Activated T-cell treated with anti-CD3 and anti-CD28 coated beads for 4 hours (primary cell): ENCODE results near the gene CNIH3.
"Not testable (repeated sequence)": the region's sequence is repeated elsewhere in the genome, so short reads cannot be mapped to it uniquely, and the experiment has no call there.

Source experiments
- DNase-seq: peaks from one replicate; pipeline ENCODE4 v3.0.0-alpha.2; 2020

CNIH3 gene

DNA sequence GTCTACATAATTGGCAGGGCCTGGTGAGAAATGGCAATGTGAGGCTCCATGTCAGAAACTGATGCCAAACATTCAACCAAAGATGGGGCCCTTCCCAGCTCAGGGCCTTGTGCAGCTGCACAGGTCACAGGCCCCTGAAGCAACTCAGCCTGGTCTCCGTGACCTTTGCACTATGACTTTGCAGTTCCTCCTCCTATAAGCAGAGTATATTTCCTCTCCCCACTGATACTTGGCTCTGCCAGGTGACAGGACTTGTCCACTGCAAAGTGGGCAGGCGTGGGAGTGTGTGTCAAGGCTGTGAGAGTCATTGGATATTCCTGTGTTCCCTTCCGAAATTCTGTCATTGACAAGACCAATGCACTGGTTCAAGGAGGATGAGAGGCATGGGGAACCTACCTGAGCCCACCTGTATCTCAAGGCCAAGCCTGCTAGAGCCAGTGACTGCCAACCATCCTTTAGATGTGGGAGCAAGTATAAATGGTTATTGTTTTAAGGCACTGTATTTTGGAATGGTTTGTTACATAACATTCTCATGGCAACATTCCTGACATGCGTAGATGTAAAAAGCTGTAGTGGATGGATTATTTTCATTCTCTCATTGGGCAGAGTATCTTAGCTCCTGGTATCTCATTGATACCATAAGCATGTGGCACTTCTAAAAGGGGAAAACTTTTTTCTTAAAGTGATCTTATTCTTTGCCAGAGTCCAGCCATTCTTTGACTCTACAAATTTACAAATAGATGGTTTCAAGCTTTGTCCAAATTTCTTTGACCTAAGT is 75.2 kb downstream of the CNIH3 start:
- no peak for DNase-seq

DNA sequence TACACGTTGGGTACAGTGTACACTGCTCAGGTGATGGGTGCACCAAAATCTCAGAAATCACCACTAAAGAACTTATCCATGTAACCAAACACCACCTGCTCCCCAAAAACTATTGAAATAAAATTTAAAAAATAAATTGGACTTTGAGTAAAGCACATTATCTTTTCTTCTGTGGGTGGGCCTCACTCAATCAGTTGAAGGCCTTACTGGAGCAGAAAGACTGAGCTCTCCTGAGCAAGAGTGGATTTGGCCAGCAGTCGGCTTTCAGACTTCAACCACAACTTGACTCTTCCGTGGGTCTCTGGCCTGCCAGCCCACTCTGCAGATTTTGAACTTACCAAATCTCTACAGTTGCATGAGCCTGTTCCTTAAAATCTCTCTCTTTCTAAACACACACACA is 78.9 kb downstream of the CNIH3 start:
- DNase-seq: no peak

DNA sequence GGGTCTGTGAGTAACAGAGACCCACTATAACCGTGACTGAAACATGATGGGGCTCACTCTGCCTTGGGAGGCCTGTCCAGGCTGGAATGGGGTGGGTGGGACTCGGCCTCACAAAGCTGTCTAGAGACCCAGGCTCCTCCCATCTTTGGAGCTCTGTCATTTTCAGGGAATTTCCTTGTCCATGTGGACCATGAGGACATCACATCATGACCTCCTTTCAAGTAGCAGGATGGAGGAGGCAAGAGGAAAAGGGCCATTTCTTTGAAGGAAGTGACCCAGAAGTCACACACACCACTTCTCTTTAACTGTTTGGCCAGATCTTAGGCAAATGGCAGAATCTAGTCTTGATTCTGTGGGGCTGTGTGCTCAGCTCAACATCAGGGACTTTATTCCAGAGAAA is 79.9 kb downstream of the CNIH3 start:
- no peak for DNase-seq

DNA sequence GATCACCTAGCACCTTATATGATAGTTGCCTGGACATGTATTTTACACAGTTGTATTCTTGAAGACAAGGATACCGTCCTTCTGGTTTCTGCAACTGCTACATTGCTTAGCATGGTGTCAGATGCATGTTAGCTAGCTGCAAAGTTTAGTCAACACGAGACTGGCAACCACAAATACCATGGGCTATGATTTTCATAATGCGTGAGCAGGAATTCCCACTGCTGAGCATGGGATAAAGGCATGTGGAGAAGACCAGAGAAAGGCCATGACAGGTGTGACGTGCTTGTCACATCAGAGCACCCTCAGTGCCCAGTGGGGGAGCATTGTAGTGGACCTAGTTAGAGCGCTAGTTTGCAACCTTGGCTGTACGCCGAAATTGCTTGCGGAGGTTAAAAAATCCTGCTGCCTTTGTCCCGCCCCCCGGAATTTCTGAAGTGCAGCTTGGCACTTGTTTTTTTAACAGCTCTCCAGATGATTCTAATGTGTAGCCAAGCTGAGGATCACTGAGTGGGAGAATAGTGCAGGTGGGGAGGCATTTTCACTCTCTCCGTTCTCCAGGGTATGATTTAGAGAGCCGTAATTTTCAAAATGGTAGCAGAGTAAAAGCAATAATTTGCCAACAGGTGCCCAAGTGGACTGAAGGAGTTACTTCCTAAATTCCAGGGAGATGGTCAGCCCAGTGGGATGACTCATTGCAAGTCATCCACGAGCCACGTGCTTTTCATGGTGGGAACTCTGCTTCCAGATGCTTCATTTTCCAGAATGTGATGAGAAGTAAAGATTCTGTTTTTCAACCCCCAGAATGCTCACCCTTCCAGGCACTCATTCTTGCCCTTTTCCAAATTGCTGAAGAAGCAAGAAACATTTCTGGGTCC is 81.0 kb downstream of the CNIH3 start:
- DNase-seq: no peak

DNA sequence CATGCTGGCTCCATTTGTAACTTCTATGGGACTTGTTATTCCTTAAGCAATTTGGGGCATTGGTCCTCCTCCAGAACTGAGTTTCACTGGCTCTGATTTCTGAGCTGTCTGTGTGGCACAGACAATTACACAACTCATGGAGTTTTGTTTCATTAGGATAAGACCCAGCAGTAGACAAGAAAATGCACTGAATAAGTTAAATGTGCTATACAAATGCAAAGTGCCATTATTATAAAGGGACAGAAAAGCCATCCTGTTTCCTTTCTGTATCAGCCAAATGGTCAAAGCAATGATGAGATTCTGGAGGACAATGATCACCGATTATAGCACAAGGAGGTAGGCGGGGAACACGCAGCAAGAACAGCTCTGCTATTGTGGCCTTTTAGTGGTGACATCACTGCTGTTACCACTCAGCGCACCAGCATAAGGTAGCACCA is 81.9 kb downstream of the CNIH3 start:
- no peak for DNase-seq

DNA sequence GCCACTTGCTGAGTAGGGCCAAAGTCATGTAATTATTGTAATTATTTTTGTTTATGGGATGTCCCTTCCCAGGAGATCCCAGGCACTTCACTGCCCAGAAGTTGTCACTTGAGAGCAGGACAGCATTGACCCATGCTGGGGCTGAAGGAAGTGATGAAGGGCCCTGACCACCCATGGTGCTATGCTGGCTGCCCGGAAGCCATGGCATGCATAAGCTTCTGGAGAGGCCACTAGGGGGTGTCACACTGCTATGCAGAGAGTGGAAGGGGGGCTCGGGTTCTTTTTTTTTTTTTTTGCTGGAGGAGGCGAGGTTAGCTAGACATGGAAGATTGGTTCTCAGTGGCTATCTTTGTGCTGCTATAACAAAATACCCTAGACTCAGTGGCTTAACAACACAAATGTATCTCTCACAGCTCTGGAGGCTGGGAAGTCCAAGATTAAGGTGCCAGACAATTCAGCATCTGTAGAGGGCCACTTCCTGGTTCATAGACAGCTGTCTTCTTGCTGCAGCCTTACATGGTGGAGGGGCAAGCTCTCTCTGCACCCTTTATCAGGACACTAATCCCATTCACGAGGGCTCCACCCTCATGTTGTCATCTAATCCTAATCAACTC is 84.9 kb downstream of the CNIH3 start:
- DNase-seq: no peak

DNA sequence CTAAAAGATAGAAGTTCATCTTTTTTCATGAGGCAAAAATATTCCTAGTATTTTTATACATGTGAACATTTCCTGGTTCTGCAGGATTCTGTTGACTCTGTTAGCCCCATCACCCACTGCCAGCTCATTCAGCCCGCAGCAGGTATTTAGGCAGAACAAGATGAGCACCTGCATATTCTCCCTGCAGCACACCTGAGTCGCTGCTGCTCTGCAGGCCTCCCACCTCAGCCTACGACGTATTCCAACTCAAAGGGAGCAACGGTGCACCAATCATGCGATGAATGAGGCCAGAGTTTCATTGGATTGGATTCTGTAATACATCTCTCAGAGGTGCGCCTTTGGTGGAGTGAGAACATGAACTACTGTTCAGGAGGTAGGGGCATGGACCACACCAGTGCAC is 87.6 kb downstream of the CNIH3 start:
- no peak for DNase-seq

DNA sequence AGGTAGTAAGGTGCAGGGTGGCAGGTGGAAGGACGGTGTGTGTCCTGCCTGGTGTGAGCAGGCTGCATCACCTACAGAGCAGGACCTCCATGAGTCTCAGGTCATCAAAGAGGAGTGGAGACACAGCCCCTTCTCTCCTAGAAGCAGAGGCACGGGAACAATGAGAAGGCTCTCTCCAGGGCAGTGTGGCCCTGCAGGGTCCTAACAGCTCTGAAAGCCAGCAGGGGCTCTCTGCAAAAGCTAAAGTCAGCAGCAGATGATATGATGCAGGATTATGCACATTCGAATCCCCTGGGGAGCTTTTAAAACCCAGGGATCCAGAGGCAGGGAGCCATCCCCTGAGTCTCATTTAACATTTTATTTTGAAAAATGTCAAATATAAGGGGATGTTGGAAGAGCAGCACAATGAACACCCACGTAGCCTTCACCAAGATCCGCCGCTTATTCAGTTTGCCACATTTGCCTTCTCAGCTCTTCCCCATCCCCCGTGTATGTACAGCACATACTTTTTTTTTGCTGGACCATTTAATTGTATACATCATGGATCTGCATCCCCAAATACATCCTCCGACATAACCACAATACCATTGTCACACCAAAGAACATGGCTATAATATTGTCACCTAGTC is 88.1 kb downstream of the CNIH3 start:
- DNase-seq: no peak

DNA sequence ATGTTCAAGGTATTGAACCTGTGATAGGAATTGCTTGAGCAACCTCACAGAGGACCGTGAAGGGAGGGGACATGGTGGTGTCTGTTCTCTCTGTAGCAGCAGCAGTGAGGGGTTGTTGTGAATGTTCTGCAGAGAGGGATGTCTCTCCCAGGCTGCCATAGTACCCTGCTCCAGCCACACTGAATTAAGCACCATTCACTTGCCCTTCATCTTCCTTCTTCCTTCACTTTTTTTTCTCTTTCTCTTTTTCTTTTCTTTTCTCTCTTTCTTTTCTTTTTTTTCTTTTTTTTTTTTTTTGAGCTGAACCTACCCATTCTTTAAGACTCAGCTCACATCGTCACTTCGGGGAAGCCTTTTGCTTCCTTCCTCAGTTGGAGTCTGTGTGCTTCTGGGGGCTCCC is 89.5 kb downstream of the CNIH3 start:
- no peak for DNase-seq

DNA sequence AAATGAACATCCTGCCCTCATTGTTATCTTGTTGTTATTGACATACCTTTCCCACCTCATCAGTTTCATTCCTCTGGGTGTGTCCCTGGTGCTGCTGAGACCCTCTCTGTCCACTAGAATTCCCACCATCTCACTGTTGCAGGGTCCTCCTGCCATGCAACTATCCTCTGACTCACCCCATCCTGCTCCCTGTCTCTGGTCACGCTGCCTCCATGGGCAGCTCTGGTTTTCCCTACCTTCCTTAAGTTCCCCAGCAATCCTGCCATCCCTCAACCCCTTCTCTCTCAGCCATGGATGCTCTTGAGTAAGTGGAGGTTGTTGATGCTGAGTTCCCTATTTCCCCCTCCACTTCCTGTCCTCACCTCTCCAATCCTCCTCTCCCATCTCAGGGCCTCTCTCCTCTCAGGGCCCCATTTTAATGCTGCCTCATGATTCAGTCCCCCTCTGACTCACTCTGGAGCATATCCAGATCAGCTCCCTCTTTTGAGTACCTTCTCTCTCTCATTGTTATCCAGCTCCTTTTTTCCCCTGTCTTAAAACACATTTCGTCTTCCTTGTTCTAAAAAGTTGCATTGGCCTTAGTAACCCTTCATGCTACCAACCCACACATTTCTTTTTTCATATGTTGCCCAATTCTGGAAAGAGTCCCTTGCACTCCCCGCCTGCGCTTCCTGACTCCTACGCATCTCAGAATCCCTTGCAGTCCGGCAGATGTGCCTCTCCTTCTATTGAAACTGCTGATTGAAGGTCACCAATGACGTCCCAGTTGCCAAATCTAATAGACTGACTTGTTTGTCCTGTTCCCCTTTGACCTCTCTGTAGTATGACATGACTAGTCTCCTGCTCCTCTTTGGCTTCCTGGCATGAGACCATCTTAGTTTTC is 92.0 kb downstream of the CNIH3 start:
- DNase-seq: no peak

DNA sequence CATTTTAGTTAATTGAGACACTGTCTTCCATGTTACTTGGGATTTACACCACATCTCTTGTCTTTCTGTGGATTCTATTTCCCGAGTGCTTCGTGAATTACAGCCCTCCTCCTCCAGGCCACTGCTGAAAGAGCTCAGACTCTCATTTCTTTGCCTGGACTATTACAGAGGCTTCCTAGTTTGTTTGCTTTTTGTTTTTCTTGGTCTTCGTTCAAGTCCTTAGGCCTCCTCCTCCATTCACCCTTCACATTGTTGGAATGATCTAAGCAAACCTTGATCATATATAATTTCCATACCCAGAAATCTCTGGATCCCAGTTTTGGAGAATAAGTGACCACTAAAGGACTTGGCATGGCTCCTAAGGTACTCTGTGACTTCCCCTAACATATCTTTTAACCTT is 94.1 kb downstream of the CNIH3 start:
- DNase-seq: no peak

DNA sequence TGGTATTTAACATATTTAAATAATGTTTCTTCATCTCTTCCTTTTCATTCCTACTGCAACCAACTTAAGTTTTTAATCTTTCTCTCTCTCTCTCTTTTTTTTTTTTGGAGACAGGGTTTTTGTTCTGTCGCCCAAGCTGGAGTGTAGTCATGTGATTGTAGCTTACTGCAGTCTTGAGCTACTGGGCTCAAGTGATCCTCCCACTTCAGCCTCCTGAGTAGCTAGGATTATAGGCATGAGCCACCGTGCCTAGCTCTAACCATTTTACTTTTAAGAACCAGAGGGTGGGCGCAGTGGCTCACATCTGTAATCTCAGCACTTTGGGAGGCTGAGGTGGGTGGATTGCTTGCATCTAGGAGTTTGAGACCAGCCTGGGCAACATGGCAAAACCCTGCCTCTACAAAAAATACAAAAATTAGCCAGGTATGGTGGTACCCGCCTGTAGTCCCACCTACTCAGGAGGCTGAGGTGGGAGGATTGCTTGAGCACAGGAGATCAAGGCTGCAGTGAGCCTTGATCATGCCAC is 95.2 kb downstream of the CNIH3 start:
- DNase-seq: not testable (repeated sequence)

DNA sequence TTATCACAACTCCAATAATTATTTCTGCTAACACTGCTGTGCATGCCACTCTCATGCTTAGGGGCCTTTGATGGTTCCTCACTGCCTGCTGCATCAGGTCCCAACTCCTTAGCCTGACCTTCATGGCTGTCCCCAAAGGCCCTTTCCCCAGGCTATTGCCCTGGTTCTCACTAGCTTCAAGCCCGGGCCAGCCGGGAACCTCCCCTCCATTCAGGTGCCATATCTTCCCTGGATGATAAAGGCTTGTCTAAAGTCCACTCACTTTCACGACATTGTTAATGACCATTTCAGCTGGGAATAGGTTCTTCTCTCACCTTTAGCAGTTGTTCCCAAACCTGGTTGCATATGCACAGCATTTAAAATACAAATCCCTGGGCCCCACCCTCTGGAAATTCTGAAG is 95.8 kb downstream of the CNIH3 start:
- DNase-seq: no peak

DNA sequence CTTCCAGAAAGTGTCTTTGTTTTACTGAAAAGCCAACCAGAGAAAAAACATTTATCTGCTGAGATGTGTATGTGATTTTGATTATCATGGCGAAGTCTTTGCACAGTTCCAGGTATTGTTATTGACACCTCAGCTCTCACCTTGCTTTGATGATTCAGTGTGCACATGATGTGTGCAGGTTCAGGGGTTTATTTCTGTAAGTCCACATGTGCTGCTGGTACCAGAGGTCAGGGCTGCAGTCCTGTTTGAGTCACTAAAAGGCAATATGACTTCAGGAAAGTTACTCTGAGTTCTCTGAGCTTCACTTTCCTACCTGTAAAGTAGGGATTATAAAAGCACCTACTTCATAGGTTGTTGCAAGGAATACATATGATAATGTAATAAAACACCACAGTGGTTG is 97.1 kb downstream of the CNIH3 start:
- no peak for DNase-seq

DNA sequence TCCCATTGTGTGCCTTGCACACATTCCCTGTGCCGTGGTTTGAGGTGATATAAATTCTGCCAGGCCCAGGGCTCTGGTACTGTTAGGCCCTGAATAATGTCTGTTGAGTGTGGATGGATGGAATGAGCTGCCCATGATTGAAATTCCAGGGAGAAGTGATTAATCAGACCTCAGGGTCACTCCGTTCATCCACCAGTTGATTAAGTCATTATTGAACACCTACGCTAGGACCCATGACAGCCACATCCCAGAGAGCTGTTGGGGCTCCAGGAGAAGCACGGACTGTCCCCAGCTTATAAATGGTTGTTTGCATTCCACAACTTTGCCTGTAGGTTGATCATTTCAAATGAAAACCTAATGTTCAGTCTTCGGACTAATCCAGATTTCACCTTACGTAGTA is 98.4 kb downstream of the CNIH3 start:
- DNase-seq: no peak

DNA sequence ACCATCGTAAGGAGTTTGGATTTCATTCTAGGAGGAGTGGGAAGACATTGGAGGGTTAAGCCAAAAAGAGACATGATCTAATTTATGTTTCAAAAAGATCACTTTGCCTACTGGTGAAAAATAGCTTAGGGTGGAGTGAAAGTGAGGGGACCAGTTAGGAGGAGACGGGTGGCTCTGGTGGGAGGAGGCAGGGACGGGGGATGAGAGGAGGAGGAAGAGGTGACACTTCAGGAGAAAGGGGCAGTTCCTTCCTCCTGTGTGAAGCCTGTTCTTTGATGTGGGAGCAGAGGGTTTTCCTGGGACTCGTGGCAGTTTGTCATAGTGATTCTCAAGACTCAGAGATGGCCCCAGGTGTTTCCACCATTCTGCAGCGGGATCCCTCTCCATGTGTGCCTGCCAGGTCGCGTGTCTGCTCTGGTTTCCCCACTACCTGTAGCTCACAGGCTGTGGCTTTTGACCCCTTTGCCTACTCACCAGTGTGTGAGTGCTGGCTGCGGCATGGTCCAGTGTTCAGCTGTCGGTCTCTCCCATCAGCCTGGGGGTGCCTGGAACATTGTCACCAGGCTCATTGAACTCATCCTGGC is 102.4 kb downstream of the CNIH3 start:
- DNase-seq: no peak

DNA sequence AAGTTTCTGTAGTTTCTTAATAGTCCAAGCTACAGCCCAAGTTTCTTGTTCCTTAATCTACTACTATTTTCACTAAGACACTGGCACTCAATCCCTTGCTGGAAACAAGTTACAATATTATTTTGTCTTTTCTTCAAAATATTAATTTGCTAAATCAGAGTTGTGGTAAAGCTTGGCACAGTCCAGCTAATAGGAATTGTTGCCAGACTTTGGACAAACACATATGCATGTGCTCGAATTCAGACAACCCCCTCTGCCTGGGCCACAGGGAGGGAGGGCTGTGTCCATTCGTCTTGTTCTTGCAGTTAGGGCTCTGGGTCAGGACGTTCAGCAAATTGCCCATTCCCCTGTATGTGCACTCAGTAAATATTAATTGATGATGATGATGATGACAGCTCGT is 103.6 kb downstream of the CNIH3 start:
- DNase-seq: no peak

DNA sequence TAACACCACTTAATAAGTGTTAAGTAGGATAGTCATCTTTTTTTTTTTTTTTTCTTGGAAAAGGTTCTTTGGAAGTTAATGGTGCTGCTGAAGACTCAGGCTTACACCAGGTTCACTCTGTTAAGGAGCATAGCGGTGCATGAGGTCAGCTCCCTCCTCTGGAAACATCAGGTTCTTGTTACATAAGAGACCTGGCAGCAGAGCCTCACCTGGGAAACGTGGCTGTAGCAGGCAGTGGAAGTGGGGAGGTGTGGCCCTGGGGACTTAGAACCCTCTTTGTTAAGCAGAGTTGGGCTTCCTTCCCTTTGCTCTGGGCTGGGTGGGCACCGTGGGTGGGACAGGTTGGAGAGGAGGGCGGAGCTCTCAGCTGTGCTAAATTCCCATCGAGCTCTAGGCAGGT is 104.1 kb downstream of the CNIH3 start:
- DNase-seq: no peak

DNA sequence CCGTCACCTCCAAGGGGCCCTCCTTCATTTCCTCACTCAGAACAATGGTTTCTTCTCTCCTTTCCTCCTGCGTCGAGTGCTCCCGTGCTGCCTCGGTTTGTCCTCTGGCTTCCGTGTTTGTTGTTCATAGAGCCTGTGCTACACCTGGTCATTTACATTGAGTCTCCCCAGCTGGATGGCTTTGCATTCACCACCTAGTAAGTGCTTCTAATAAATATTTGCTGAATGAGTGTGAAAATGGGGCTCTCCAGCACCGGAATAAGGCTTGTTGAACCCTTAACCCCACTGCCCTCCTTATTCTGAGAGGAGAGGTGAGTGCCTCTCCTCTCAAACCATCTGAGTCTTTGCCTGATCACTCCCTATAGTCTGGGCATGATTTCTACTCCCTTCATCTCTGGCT is 104.9 kb downstream of the CNIH3 start:
- DNase-seq: no peak

DNA sequence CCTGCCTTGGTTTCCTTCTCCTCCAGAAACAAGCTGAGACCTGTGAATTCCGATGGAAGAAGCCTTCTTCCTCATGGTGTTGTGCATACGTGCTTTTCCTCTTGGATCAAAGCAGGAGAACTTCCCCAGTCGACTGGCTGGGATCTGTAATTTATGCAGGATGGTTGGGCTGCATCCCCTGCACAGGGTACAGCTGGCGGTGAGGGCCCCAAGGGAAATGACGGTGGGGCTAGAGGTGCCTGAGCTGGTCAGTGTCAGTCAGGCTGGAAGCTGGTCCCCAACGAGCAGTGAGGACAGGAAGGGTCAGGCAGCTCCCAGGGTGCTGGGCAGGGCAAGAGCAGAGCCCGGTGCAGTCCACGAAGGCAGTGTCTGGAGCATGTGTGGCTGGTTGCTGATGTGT is 106.7 kb downstream of the CNIH3 start:
- DNase-seq: no peak

DNA sequence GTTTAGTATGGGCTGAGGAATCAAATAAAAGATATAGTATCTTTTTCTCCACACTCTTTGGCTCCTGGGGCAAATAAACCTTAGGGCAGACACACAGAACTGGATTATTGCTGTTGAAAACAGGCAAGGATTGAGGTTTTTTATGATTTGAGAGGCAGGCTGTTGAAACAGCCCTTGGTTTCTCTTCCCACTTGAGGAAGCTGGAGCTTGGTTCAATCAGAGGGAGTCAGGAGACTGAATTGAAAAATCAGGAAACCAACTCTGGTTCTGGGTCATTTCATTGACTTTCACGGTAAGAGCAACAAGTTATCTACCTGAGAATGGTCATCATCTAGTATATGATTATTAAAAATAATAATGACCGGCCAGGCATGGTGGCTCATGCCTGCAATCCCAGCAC is 108.4 kb downstream of the CNIH3 start:
- no peak for DNase-seq
